GM06990 (cell line): ENCODE results near the gene ANXA1.

ENCODE experiments used
- DNase-seq: peaks from one replicate; pipeline ENCODE4 v3.0.0-alpha.2; 2011; ENCODE audit not compliant: insufficient read length; ENCODE audit errors: extremely low read depth
- H3K27me3 ChIP-seq: replicated peaks from 2 replicates; pipeline ENCODE4 v1.6.0; 2011; ENCODE audit warnings: low read length; ENCODE audit not compliant: control insufficient read depth, insufficient read depth
- H3K36me3 ChIP-seq: 2 replicates; pipeline ENCODE4 v1.5.1; 2011; ENCODE audit warnings: low read length; ENCODE audit not compliant: control insufficient read depth, insufficient read depth
- H3K4me3 ChIP-seq: replicated peaks from 2 replicates; pipeline ENCODE4 v1.5.1; 2011; ENCODE audit warnings: low read depth, mild to moderate bottlenecking, control low read depth, low read length
- CTCF ChIP-seq: IDR thresholded peaks from 2 replicates; pipeline ENCODE4 v1.5.1; 2011; ENCODE audit warnings: low read length, control low read depth, mild to moderate bottlenecking, inconsistent platforms; ENCODE audit not compliant: insufficient read depth, poor library complexity, severe bottlenecking

Gene ANXA1

GRCh38 chr9:73121375-73121935 is 30.2 kb upstream of the ANXA1 start:
- DNase-seq, result no peak
- Histone ChIP-seq H3K27me3 (no peaks in the 10 kb centered on the region), H3K36me3 (no peaks in the 10 kb centered on the region), H3K4me3 (no peak overlapping the region)
- TF ChIP-seq CTCF, result no peak

GRCh38 chr9:73125651-73126050 is 26.0 kb upstream of the ANXA1 start:
- H3K27me3 ChIP-seq, result no peaks in the 10 kb centered on the region
- TF ChIP-seq CTCF, result no peak
- no peak overlapping the region for H3K4me3 ChIP-seq
- DNase-seq, result no peak
- no peaks in the 10 kb centered on the region for H3K36me3 ChIP-seq

GRCh38 chr9:73129941-73130685 is 21.6 kb upstream of the ANXA1 start:
- no peak for DNase-seq
- H3K4me3 ChIP-seq, result no peak overlapping the region
- no peaks in the 10 kb centered on the region for H3K27me3 ChIP-seq
- no peak for TF ChIP-seq CTCF
- H3K36me3 ChIP-seq, result no peaks in the 10 kb centered on the region

- no peaks in the 10 kb centered on the region for H3K27me3 ChIP-seq
- H3K4me3 ChIP-seq, result no peak overlapping the region
- TF ChIP-seq CTCF, result no peak
- H3K36me3 ChIP-seq, result no peaks in the 10 kb centered on the region
- no peak for DNase-seq
These were observed 20.2 kb upstream of the ANXA1 start for GRCh38 chr9:73131461-73131860.

GRCh38 chr9:73132034-73132776 is 19.5 kb upstream of the ANXA1 start:
- TF ChIP-seq CTCF, result no peak
- no peaks in the 10 kb centered on the region for H3K27me3 ChIP-seq
- H3K36me3 ChIP-seq, result no peaks in the 10 kb centered on the region
- peak overlapping the region; percentile 56 for H3K4me3 ChIP-seq
- peak; percentile 39 for DNase-seq
